ENCODE data around the gene SKI.

Gene SKI

GRCh38 chr1:2213576-2214505 lies 14.3 kb upstream of the SKI start:
- no peak for DNase-seq (ENCODE audit: extremely low spot score)
- POLR2A ChIA-PET: interaction anchor here (0.6 kb wide), 1 partner anchor 14 kb away, joined by 3 read pairs; the partner anchor contains the start of gene SKI
- CTCF ChIA-PET: no interaction called here
- TF ChIP-seq LEF1 (IDR thresholded peaks at IDR 0.05; ENCODE audit: borderline replicate concordance) (no peak), HDGF (IDR thresholded peaks at IDR 0.05; ENCODE audit: borderline replicate concordance) (no peak), PKNOX1 (IDR thresholded peaks at IDR 0.05) (no peak), BHLHE40 (IDR thresholded peaks at IDR 0.05; ENCODE audit: borderline replicate concordance) (no peak), CTBP1 (IDR thresholded peaks at IDR 0.05; ENCODE audit: borderline replicate concordance) (no peak), SUZ12 (IDR thresholded peaks at IDR 0.05) (no peak), ARNT (IDR thresholded peaks at IDR 0.05) (no peak), FOXM1 (IDR thresholded peaks at IDR 0.05; ENCODE audit: borderline replicate concordance) (no peak), SP1 (IDR thresholded peaks at IDR 0.05) (no peak)

DNA sequence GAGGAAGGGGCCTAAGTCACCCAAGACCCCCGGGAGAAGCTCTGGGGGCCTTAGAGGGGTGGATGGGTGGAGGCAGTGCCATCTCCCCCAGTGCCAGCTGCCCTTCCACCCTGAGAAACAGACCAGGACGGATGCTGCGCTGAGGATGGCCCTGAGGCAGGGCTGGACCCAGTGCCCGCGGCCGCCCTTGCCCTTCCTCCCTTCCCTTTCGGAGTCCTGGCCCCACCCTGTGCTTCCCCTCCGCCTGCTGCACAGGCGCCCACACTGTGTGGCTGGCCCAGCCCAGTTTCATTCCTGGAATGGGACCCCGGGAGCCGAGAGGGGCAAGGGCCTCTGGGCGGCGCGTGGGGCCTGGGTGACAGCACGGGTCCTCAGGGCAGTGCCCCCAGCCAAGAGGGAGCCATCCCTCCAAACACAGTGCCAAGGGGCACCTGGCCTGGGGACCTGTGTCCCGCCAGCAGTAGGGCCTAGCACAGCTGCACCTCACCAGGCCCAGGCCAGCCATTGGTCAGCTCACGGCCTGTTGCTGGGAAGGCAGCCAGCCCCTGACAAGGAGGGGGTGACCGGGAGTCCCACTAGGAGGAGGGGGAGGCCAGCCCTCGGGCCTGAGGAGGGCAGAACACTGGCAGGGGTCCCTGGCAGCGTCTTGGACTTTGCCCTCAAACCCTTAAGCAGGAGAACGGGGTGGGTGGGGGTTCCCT lies 13.4 kb upstream of the SKI start:
- TF ChIP-seq NFRKB (IDR thresholded peaks at IDR 0.05) (no peak), LEF1 (IDR thresholded peaks at IDR 0.05; ENCODE audit: borderline replicate concordance) (no peak), SP1 (IDR thresholded peaks at IDR 0.05) (no peak), ELF4 (IDR thresholded peaks at IDR 0.05) (no peak), L3MBTL2 (conservative IDR thresholded peaks at IDR 0.05) (no peak), HDGF (IDR thresholded peaks at IDR 0.05; ENCODE audit: borderline replicate concordance) (no peak), CTBP1 (IDR thresholded peaks at IDR 0.05; ENCODE audit: borderline replicate concordance) (no peak), ARNT (IDR thresholded peaks at IDR 0.05) (no peak), PKNOX1 (IDR thresholded peaks at IDR 0.05) (no peak), FOXK2 (IDR thresholded peaks at IDR 0.05) (no peak), FOXM1 (IDR thresholded peaks at IDR 0.05; ENCODE audit: borderline replicate concordance) (no peak), TARDBP (IDR thresholded peaks at IDR 0.05) (no peak), ZNF384 (IDR thresholded peaks at IDR 0.05) (no peak), SUZ12 (IDR thresholded peaks at IDR 0.05) (no peak), FOXA1 (IDR thresholded peaks at IDR 0.05) (no peak), BHLHE40 (IDR thresholded peaks at IDR 0.05; ENCODE audit: borderline replicate concordance) (no peak)
- ChIA-PET POLR2A (interaction anchor here (0.6 kb wide), 1 partner anchor 13 kb away, joined by 3 read pairs; the partner anchor contains the start of gene SKI), CTCF (no interaction called here)
- no peak for DNase-seq (ENCODE audit: extremely low spot score)

DNA sequence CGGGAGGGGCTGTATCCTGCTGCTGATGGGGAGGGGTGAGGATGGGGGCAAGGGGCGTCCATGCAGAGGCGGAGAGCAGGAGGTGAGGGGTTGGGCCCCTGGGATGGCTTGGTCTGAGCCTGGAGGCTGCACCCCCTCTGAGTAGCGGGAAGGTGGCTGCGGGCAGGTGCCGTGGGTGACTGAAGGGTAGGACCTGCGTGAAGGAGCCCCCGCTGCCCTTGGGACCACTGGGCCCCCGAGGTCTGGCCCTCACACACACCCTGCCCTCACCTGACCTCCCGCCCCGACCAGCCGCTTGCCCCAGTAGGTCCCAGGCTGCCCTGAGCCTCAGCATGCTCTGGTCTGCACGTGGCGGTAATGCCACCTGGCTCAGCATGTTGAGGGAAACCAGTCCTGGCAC lies 12.8 kb upstream of the SKI start:
- DNase-seq (ENCODE audit: extremely low spot score): no peak
- CTCF ChIA-PET: interaction anchor here (0.9 kb wide), 1 partner anchor 10 kb away, joined by 4 read pairs; no protein-coding TSS in a partner anchor
- POLR2A ChIA-PET: interaction anchor here (0.9 kb wide), 1 partner anchor 12 kb away, joined by 3 read pairs; no protein-coding TSS in a partner anchor
- TF ChIP-seq PKNOX1 (IDR thresholded peaks at IDR 0.05): no peak

- TF ChIP-seq SP1 (IDR thresholded peaks at IDR 0.05) (no peak), BHLHE40 (IDR thresholded peaks at IDR 0.05; ENCODE audit: borderline replicate concordance) (no peak), ELF4 (IDR thresholded peaks at IDR 0.05) (no peak), PKNOX1 (IDR thresholded peaks at IDR 0.05) (no peak), SUZ12 (IDR thresholded peaks at IDR 0.05) (no peak), FOXA1 (IDR thresholded peaks at IDR 0.05) (no peak)
- CTCF ChIA-PET: interaction anchor here (0.9 kb wide), 1 partner anchor 9 kb away, joined by 4 read pairs; no protein-coding TSS in a partner anchor
- DNase-seq (ENCODE audit: extremely low spot score): no peak
- POLR2A ChIA-PET: interaction anchor here (0.9 kb wide), 1 partner anchor 11 kb away, joined by 3 read pairs; no protein-coding TSS in a partner anchor
Observed at GRCh38 chr1:2215909-2216766, 12.0 kb upstream of the SKI start.

GRCh38 chr1:2216767-2217058 lies 11.4 kb upstream of the SKI start:
- no peak for DNase-seq (ENCODE audit: extremely low spot score)
- POLR2A ChIA-PET: no interaction called here
- CTCF ChIA-PET: interaction anchor here (0.7 kb wide), 1 partner anchor 11 kb away, joined by 4 read pairs; no protein-coding TSS in a partner anchor
- TF ChIP-seq ZNF384 (IDR thresholded peaks at IDR 0.05) (no peak), FOXM1 (IDR thresholded peaks at IDR 0.05; ENCODE audit: borderline replicate concordance) (no peak), FOXK2 (IDR thresholded peaks at IDR 0.05) (no peak), ELF4 (IDR thresholded peaks at IDR 0.05) (no peak), L3MBTL2 (conservative IDR thresholded peaks at IDR 0.05) (no peak), CTBP1 (IDR thresholded peaks at IDR 0.05; ENCODE audit: borderline replicate concordance) (no peak), NFRKB (IDR thresholded peaks at IDR 0.05) (no peak), HDGF (IDR thresholded peaks at IDR 0.05; ENCODE audit: borderline replicate concordance) (no peak), TARDBP (IDR thresholded peaks at IDR 0.05) (no peak), SP1 (IDR thresholded peaks at IDR 0.05) (no peak), BHLHE40 (IDR thresholded peaks at IDR 0.05; ENCODE audit: borderline replicate concordance) (no peak), LEF1 (IDR thresholded peaks at IDR 0.05; ENCODE audit: borderline replicate concordance) (no peak), FOXA1 (IDR thresholded peaks at IDR 0.05) (no peak), ARNT (IDR thresholded peaks at IDR 0.05) (no peak)
